Measurements from ENCODE around the gene GRIP2. TPM values are rescaled to one million over a fixed set of nuclear protein-coding genes. Genes with fewer than 3 reads are reported as not detected.

Gene GRIP2
- total RNA-seq, 6 donors from 2014 or later, result 0.33 to 1.0 (median 0.59) TPM

- Histone ChIP-seq H3K4me3 (no peak overlapping the region), H3K36me3 (peaks cover 19 to 96% (median 65%) of the 10 kb centered on the region in 4 donors), H3K27ac (no peak overlapping the region), H3K27me3 (no peaks in the 10 kb centered on the region), H3K4me1 (peaks cover 3 to 8% (median 6%) of the 10 kb centered on the region in 4 donors), H3K9me3 (no peaks in the 10 kb centered on the region)
- ATAC-seq (ENCODE audit: low FRiP score in 2 of 2) (peak; percentile 13 to 75), DNase-seq (peak in 1 of 2 donors; percentile 36)
- TF ChIP-seq EP300 (IDR thresholded peaks at IDR 0.05) (no peak), CTCF (IDR thresholded peaks at IDR 0.05) (peak; percentile 79 to 93 (median 90))
- 64 to 73% methylated on average over 14 to 15 of the region's 15 CpGs for WGBS, 2 donors
These were observed 72.1 kb downstream of the GRIP2 start for GRCh38 chr3:14467814-14468620.

GRCh38 chr3:14466179-14466903 is 73.8 kb downstream of the GRIP2 start:
- Histone ChIP-seq H3K4me1 (peaks cover 3 to 7% (median 6%) of the 10 kb centered on the region in 4 donors), H3K9me3 (no peaks in the 10 kb centered on the region), H3K27me3 (no peaks in the 10 kb centered on the region), H3K27ac (no peak overlapping the region), H3K36me3 (peaks cover 24 to 94% (median 64%) of the 10 kb centered on the region in 4 donors), H3K4me3 (no peak overlapping the region)
- DNase-seq (no peak), ATAC-seq (ENCODE audit: low FRiP score in 2 of 2) (no peak)
- TF ChIP-seq EP300 (IDR thresholded peaks at IDR 0.05) (no peak), CTCF (IDR thresholded peaks at IDR 0.05) (no peak), POLR2AphosphoS5 (IDR thresholded peaks at IDR 0.05) (no peak), POLR2A (IDR thresholded peaks at IDR 0.05) (no peak)
- WGBS, 2 donors, result 93 to 98% methylated on average over 11 to 23 of the region's 23 CpGs

GRCh38 chr3:14465425-14465824 is 74.7 kb downstream of the GRIP2 start:
- ATAC-seq (ENCODE audit: low FRiP score in 2 of 2) (no peak), DNase-seq (no peak)
- Histone ChIP-seq H3K4me3 (no peak overlapping the region), H3K9me3 (no peaks in the 10 kb centered on the region), H3K27me3 (no peaks in the 10 kb centered on the region), H3K27ac (no peak overlapping the region), H3K36me3 (peaks cover 24 to 92% (median 64%) of the 10 kb centered on the region in 4 donors), H3K4me1 (peaks cover 11 to 17% (median 13%) of the 10 kb centered on the region in 4 donors)
- TF ChIP-seq CTCF (IDR thresholded peaks at IDR 0.05), result no peak
- no peak for TF ChIP-seq EP300 (IDR thresholded peaks at IDR 0.05)
- no peak for TF ChIP-seq POLR2AphosphoS5 (IDR thresholded peaks at IDR 0.05)
- no peak for TF ChIP-seq POLR2A (IDR thresholded peaks at IDR 0.05)
- 95 to 97% methylated on average over 3 of the region's 3 CpGs for WGBS, 2 donors

GRCh38 chr3:14464521-14464920 is 75.6 kb downstream of the GRIP2 start:
- TF ChIP-seq EP300 (IDR thresholded peaks at IDR 0.05) (no peak), CTCF (IDR thresholded peaks at IDR 0.05) (no peak), POLR2A (IDR thresholded peaks at IDR 0.05) (no peak), POLR2AphosphoS5 (IDR thresholded peaks at IDR 0.05) (no peak)
- WGBS, 2 donors, result 93 to 96% methylated on average over 4 of the region's 4 CpGs
- Histone ChIP-seq H3K27ac (no peak overlapping the region), H3K9me3 (no peaks in the 10 kb centered on the region), H3K27me3 (no peaks in the 10 kb centered on the region), H3K4me1 (peaks cover 11 to 20% (median 14%) of the 10 kb centered on the region in 4 donors), H3K4me3 (no peak overlapping the region), H3K36me3 (peaks cover 19 to 92% (median 61%) of the 10 kb centered on the region in 4 donors)
- no peak for ATAC-seq (ENCODE audit: low FRiP score in 2 of 2)
- DNase-seq, result no peak
